HEK293T (cell line): Measurements from ENCODE around the gene ARL6IP6.

Source experiments
- BHLHE40 ChIP-seq: fragments of 450-650 bp; IDR thresholded peaks from 2 replicates; pipeline ENCODE4 v1.6.1; 2016; ENCODE audit warnings: mild to moderate bottlenecking, moderate library complexity, borderline replicate concordance
- ELF4 ChIP-seq: fragments of 450-650 bp; IDR thresholded peaks from 2 replicates; pipeline ENCODE4 v1.6.1; 2017; ENCODE audit warnings: antibody characterized with exemption
- FOXK2 ChIP-seq: fragments of 450-650 bp; IDR thresholded peaks from 2 replicates; pipeline ENCODE4 v1.6.1; 2016; ENCODE audit warnings: mild to moderate bottlenecking
- FOXM1 ChIP-seq: fragments of 450-650 bp; IDR thresholded peaks from 2 replicates; pipeline ENCODE4 v1.6.1; 2017; ENCODE audit warnings: mild to moderate bottlenecking, borderline replicate concordance
- NFRKB ChIP-seq: fragments of 450-650 bp; IDR thresholded peaks from 2 replicates; pipeline ENCODE4 v1.6.1; 2016; ENCODE audit warnings: mild to moderate bottlenecking, moderate library complexity
- SP1 ChIP-seq: fragments of 450-650 bp; IDR thresholded peaks from 2 replicates; pipeline ENCODE4 v1.6.1; 2017
- SUZ12 ChIP-seq: fragments of 450-650 bp; IDR thresholded peaks from 2 replicates; pipeline ENCODE4 v1.6.1; 2016; ENCODE audit warnings: mild to moderate bottlenecking
- TARDBP ChIP-seq: fragments of 450-650 bp; IDR thresholded peaks from 2 replicates; pipeline ENCODE4 v1.6.1; 2016

DNA sequence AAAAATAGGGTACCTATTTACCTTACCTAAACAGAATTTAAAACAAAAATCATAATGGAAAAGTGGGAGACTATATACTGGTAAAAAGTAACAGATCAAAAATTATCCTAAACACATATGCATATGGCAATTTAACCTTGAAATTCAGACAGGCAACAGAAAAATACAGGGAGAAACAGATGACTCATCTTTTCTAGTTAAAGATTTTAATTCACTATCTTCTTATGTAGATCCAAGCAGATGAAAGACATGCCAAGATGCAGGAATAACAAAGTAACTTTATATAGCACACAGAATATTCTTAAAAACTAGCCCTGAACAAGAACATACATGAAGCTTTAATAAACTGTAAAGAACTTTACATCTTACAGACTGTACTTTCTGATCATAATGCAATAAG is 32.1 kb upstream of the ARL6IP6 start:
- TF ChIP-seq ELF4 (no peak), FOXK2 (no peak), NFRKB (no peak), BHLHE40 (no peak), FOXM1 (no peak), TARDBP (no peak), SP1 (no peak), SUZ12 (no peak)
